GM18526 (cell line): Measurements from ENCODE around the gene COL11A1.

ENCODE experiments used
- POLR2A ChIP-seq: IDR thresholded peaks from 3 replicates; pipeline ENCODE4 v1.6.1; 2011; ENCODE audit not compliant: insufficient read length; ENCODE audit errors: extremely low read depth

The COL11A1 gene

GRCh38 chr1:102833151-102833550 is 275.2 kb downstream of the COL11A1 start:
- TF ChIP-seq POLR2A: no peak
